LHCN-M2 (cell line): ENCODE measurements around the gene SDK1. TPM values are rescaled to one million over a fixed set of nuclear protein-coding genes. Genes with fewer than 3 reads are reported as not detected.
A peak's percentile ranks its signal among the peaks of the same experiment; 100 is the strongest.

Source experiments
- DNase-seq: peaks from one replicate; pipeline ENCODE4 v3.0.0-alpha.2; 2012; ENCODE audit warnings: low read depth
- total RNA-seq: library from RNA; depleted of rRNA; stranded (reverse); fragments of >200 nt; gene quantifications from 2 replicates; pipeline ENCODE4 v1.2.3, GENCODE V29; 2014

The SDK1 gene
- total RNA-seq, 1 experiment from 2014 or later = 8.3 TPM

- DNase-seq = no peak
Measured at GRCh38 chr7:4265066-4265465, 964.0 kb downstream of the SDK1 start.

DNA sequence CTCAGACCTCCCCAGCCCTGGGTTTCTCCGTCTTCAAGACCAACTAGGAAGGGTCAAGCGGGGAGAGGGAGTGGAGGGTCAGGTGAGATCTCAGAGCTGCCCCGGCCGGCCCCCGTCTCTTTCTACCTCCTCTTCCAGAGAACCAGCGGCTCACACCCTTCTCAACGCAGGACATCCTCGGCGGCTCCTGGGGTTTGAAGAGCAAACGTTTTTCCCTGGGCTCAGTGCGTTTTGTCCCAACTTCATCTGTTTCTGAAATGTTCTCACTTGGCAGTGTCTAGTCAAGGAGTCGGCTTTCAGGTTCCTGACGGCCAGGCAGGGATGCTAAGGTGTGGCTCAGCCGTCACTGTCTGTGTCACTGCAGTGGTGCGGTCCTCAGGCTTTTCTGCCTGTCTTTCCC lies 964.6 kb downstream of the SDK1 start:
- no peak for DNase-seq

DNA sequence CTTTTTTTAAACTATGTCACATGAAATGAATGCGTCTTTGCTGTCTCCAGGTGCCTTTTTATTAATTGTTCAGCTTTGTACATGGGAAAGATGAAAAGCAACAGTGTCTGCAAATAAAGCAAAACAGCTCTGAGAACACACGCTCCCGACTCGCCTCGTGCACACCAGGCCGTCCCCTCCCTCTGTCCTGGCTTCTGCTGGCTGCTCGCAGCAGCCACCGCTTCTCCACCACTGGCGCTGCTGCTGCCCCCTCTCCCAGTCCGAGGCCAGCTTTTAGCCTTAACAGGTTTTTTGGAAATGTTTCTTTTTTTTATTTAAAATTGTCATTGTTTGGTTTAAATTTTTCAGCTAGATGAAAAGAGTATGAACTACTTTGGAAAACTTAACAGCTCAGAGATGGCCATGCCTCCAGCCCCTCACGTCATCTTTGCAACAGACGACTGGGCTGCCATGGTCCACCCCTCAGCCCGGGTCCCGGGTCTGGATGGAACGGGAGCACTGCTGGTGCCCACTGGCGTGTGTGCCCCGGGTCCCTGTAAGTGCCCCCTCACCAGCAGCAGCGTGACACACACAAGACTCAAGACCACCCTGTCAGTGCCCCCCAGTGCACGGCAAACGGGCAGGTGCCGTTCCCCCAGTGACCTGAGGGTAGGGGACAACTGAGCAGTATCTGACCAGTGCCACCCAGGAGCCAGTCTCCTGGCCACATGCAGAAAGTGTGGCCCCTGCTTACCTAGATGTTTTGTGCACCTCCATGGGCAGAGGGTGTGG lies 965.4 kb downstream of the SDK1 start:
- DNase-seq = no peak

GRCh38 chr7:4267341-4268039 lies 966.4 kb downstream of the SDK1 start:
- DNase-seq = no peak

- DNase-seq = no peak
Measured at GRCh38 chr7:4268040-4268965, 967.3 kb downstream of the SDK1 start.

- no peak for DNase-seq
Measured at GRCh38 chr7:4269086-4269485, 968.0 kb downstream of the SDK1 start.

- no peak for DNase-seq
Measured at GRCh38 chr7:4269746-4270145, 968.7 kb downstream of the SDK1 start.

GRCh38 chr7:4270268-4270667 lies 969.2 kb downstream of the SDK1 start:
- DNase-seq = no peak

DNA sequence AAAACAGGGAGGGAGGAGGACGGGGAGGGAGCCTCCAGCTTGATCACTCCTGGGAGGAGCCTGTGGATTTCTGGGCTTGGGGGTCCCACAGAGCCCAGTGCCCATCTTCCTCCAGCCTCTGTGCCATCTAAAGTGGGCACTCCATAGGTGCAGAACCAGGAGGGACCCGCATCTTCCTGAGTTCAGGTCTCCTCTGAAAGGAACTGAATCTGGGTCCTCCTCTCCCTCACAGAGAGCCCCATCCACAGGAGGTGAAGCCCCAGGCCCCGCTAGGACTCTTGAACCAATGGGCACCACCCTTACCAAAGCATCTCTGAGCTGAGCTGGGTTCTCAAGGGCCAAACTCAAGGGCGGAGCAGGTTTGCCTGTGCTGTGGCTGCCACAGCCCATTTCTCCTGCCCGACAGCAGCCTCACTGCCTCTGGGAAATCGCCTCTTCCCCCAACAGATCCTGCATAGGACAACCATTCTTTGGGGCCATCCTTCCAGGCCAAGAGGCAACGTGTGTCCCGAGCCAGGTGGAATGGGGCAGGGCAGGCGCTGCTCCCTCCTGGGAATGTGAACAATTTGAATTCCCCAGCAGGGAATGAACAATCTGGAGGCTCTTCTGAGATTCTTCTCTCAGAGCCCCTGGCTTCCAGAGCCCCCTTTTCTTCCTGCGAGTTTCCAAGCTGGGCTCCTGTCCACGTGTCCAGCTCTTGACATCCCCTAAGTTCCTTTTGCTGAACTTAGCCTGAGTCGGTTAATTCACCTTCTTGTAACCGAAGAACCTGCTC lies 970.1 kb downstream of the SDK1 start:
- no peak for DNase-seq

- DNase-seq = no peak
Measured at GRCh38 chr7:4271716-4272015, 970.6 kb downstream of the SDK1 start.

DNA sequence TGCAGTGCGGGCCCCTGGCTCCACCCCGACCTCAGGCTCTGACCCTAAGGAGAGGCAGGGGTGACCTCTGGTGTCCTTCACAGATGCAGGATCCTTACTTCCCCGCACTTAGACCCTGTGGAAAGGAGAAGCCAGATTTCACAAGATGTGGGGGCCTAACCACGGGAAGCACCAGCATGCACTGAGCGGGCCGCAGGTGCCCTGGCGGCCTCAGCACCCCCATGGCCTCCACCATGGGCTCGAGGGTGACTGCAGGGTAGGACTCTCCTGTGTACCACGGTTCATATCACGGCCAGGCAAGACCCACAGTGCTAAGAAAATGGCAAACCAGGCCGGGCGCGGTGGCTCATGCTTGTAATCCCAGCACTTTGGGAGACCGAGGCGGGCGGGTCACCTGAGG lies 971.1 kb downstream of the SDK1 start:
- no peak for DNase-seq

- no peak for DNase-seq
Measured at GRCh38 chr7:4273566-4274230, 972.6 kb downstream of the SDK1 start.

DNA sequence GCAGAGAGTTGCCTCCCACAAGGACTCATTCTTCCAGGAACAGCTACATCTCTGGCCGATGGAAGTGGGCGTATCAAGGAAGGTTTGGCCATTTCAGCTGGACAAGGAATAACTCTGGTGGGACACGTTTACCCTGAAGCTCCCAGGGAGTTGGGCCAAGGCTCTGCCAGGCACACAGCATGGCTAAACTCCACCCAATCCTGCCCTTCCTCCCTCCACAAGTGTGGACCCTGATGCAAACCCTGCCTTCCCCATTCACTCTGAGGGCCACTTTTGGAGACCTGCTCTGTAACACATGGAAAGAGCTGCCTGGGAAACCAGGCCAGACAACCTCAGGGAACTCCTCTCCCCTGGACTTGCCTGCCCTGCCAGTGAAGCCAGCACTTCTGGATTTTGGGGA lies 973.2 kb downstream of the SDK1 start:
- no peak for DNase-seq

- DNase-seq = no peak
Measured at GRCh38 chr7:4277936-4278335, 976.9 kb downstream of the SDK1 start.

- no peak for DNase-seq
Measured at GRCh38 chr7:4279216-4279615, 978.2 kb downstream of the SDK1 start.

DNA sequence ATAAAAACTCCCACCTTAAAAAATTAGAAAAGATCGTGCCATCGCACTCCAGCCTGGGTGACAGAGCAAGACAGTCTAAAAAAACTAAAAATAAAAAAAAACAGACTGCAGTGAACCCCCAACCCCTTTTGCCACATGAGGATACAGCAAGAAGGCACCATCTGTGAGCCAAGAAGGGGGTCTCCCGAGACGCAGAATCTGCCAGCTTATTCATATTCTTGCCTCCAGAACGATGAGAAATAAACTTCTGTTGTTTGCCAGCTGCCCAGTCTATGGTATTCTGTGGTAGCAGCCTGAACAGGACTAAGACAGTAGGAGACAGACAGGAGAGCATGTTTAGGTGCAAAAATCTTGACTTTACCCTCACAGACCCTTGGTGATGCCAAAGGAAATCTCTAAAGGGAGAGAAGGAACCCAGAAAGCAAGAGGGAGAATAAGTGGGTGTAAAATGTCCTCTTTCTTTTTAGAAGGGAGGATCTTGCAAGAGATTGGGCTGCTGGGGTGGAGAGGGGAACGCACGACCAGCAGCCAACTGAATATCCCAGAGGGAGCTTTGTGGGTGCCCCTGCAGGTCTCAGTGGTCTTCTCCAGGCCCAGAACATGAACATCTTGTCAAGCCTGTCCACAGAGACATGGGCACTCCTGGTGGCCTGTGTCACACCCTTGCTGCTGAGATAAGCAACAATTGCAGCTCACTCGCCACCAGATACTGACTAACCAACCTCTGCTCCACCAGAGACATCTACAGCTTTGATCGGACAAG lies 980.4 kb downstream of the SDK1 start:
- DNase-seq = no peak

- DNase-seq = peak; percentile 81
Measured at GRCh38 chr7:4282434-4283223, 981.6 kb downstream of the SDK1 start.

- no peak for DNase-seq
Measured at GRCh38 chr7:4286351-4286750, 985.3 kb downstream of the SDK1 start.

DNA sequence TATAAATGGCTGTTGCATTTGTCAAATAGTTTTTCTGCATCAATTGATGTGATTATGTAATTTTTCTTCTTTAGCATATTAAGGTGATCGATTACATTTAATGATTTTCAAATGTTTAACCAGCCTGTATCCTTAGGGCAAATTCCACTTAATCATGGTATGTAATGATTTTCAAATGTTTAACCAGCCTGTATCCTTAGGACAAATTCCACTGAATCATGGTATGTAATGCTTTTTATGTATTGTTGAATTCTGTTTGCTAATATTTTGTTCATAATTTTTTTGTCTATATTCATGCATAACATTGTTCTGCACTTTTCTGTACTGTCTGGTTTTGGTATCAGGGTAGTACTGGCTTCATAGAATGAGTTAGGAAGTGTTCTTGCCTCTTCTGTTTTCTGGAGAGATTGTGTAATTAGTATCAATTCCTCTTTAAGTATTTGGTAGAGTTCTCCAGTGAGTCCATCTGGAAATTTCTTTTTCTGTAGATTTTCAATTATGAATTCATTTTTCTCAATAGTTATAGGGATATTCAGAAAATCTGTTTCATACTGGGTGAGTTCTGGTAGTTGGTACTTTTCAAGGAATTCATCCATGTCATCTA lies 987.8 kb downstream of the SDK1 start:
- no peak for DNase-seq
